Adrenal gland (tissue), 5 donors: ENCODE results near the gene TTYH3.
"Not testable (repeated sequence)": the region's sequence is repeated elsewhere in the genome, so short reads cannot be mapped to it uniquely, and the experiment has no call there.

Source experiments
- POLR2A ChIP-seq, 2 donors: fragments of 450-650 bp; IDR thresholded peaks; one replicate each; pipeline ENCODE4 v1.6.1; 2017; ENCODE audit warnings: antibody characterized with exemption in 2 of 2, mild to moderate bottlenecking in 2 of 2, moderate library complexity in 1 of 2
- TF ChIP-seq, protein P1 (sequence below), 6 experiments: fragments of 450-650 bp in 4 of 6; fragments of 200-600 bp in 2 of 6; sonication (generic) in 1 of 6; IDR thresholded peaks; 1 replicate in 5 of 6; 2 replicates in 1 of 6; pipeline versions ENCODE4 v1.5.1 to v1.8.0; 2016 to 2021; ENCODE audit warnings: antibody characterized with exemption in 6 of 6, mild to moderate bottlenecking in 2 of 6, moderate library complexity in 1 of 6
- donor health status: DM: no; HTN: no; CAD: no.

DNA sequence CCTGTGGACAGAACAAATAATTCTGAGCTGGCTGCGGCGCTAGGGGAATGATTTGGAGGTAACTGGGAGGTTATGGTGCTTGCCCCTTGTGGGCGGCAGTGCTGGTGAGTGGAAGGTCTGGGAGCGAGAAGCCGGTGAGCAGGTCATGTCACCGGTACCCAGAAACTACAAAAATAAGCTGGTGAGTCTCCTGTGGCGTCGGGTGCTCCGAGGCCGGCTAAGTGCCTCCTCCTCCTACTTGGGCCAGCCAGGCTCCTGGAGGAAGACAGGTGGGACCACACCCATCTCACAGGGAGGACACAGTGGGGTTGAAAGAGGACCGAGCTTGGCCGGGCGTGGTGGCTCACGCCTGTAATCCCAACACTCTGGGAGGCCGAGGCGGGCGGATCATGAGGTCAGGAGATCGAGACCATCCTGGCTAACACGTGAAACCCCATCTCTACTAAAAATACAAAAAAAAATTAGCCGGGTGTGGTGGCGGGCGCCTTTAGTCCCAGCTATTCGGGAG is 60.2 kb downstream of the TTYH3 start:
- not testable (repeated sequence) for TF ChIP-seq POLR2A (IDR thresholded peaks at IDR 0.05)
- TF ChIP-seq, protein P1, sequence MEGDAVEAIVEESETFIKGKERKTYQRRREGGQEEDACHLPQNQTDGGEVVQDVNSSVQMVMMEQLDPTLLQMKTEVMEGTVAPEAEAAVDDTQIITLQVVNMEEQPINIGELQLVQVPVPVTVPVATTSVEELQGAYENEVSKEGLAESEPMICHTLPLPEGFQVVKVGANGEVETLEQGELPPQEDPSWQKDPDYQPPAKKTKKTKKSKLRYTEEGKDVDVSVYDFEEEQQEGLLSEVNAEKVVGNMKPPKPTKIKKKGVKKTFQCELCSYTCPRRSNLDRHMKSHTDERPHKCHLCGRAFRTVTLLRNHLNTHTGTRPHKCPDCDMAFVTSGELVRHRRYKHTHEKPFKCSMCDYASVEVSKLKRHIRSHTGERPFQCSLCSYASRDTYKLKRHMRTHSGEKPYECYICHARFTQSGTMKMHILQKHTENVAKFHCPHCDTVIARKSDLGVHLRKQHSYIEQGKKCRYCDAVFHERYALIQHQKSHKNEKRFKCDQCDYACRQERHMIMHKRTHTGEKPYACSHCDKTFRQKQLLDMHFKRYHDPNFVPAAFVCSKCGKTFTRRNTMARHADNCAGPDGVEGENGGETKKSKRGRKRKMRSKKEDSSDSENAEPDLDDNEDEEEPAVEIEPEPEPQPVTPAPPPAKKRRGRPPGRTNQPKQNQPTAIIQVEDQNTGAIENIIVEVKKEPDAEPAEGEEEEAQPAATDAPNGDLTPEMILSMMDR (IDR thresholded peaks at IDR 0.05): not testable (repeated sequence)
